Stimulated activated CD8-positive, alpha-beta memory T cell treated with anti-CD3 and anti-CD28 coated beads, Interleukin-4, amount 100 ng/mL, for 4 hours (primary cell): ENCODE data around the gene ADCY7.
"Not testable (repeated sequence)": the region's sequence is repeated elsewhere in the genome, so short reads cannot be mapped to it uniquely, and the experiment has no call there.

ENCODE experiments used
- DNase-seq, 2 donors: peaks; one replicate each; pipeline ENCODE4 v3.0.0-alpha.2; 2020; ENCODE audit warnings: low read depth in 2 of 2, low spot score in 1 of 2

Gene ADCY7

GRCh38 chr16:50332599-50332998, 66.2 kb downstream of the ADCY7 start:
- DNase-seq, result no peak

DNA sequence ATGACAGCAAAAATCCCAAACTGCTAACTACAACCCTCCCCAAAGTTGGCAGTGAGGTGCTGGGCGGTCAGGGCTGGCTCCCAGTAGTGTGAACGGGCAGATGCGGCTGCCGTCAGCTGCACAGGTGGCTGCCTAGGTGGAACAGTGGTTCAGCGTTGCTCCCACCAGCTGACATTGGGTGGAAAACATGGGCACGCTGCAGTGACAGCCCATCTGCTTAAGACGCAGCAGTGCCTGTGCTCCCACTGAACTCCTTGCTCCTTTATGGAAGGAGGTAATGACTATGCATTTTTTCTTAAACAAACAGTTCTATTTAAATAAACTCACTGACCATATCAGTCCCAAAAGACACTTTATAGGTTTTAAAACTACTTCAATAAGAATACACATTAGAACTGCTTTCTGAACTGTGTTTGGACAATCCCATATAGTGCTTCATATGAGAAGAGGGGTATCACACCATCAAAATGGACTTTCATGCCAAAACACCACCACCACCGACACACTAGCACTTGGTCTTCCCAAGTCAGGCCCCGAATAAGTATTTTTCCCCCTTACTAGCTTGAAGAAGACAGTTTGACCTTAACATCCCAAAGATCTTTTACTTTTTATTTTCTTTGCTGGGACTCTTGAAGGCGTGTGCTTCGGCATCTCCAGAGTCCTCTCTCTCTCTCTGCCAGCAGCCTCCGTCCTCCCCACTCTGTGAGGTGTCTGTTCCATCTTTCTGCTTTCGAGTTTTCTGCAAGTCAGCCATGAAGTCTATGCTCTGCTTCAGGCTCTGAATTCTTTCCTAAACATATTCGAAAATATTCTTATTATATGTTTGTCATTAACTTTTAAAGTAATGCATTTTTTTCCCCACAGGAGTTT, 68.0 kb downstream of the ADCY7 start:
- DNase-seq, result no peak

DNA sequence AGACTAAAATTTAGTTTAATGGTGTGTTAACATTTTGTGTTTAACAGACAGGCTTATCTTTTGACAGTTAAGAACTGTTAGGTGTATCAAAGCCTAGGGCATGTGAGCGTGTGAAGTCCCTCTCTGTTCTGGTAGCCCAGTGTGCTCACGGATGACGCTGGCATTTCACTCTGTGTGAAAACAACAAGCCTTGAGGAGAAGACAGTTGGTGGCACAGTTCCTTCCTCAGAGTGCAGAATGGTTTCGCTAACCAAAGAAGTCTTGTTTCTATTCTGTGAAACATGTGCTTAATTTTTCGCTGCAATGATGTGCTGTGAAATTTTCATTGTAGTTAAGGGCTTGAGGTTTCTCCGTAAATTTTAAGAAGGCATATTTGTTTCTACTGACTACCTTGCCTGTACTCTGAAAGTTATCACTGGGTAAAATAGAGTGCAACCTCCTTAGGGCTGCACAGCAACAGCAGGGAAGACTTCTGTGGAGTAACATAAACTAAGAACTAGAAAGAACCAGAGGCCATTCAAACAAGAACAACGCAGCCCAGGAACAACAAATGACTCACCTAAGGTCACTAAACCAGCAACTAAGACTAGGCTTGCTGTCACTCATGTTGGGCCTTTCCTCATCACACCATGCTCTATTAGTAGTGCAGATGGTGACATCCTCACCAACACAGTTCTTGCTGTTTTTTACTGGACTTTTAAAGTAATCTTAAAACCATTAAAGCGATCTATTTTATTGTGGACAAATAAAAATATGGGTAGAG, 69.0 kb downstream of the ADCY7 start:
- DNase-seq, result no peak

- DNase-seq, result no peak
Observed at GRCh38 chr16:50336884-50337283, 70.5 kb downstream of the ADCY7 start.

DNA sequence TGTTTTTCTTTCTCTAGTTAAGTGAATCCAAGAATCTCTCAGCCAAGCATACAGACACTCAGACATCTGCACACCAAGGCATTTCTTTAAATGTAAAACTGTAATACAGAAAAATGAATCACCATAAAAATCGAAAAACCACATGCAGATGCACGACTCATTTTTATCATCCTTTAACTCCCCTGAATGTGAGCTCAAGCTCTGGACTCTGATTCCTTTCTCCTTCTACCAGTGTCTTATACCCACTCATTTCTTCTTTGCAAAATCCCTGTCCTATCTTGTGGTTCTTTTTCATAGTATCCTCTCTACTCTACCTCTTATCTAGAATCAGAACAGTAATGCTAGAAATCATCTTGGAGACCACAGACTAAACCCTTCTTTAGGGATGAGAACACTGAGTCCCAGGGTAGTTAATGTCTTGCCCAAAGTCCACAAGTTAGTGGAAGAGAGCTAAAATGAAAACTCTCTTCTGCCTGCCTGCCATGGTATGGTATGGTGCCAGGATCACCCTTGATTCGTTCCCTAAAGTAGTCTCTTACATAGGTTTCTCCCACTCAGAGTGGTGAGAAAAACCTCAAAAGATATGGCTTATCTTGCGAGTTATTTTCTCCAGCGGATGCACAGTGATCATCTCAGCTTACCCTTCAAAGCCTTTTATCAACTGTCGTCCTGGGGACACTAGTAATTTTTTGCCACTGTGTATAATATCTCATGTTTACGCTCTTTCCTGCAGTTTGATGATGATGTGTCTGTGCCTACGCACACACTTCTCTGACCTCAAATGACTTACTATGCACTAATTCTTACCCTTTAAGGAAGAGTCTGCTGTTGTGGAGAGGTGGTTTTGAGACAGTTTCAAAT, 72.2 kb downstream of the ADCY7 start:
- no peak for DNase-seq

DNA sequence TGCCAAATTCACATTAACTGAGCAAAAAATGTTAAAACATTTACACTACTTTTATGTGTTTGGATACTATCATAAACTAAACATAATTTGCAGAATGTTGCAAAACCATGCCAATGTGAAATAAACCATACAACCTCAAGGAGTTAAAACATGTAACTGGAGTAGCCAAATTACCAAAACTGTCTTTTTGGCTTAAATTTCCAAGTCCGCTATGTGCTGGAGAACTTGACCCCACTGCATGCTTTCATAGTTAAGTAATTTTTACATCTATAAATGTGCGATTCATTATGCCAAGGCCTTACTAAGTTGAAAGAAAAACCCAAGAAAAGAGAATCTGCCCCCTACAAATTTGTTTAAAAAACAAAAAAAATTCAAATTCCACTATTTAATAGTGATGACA, 74.2 kb downstream of the ADCY7 start:
- no peak for DNase-seq

DNA sequence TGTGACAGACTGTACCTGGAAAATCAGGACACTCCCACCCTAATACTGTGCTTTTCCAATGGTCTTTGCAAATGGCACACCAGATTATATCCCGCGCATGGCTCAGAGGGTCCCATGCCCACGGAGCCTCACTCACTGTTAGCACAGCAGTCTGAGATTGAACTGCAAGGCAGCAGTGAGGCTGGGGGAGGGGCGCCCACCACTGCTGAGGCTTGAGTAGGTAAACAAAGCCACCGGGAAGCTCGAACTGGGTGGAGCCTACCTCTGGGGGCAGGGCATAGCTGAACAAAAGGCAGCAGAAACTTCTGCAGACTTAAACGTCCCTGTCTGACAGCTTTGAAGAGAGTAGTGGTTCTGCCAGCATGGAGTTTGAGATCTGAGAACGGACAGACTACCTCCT, 77.2 kb downstream of the ADCY7 start:
- DNase-seq, result not testable (repeated sequence)

DNA sequence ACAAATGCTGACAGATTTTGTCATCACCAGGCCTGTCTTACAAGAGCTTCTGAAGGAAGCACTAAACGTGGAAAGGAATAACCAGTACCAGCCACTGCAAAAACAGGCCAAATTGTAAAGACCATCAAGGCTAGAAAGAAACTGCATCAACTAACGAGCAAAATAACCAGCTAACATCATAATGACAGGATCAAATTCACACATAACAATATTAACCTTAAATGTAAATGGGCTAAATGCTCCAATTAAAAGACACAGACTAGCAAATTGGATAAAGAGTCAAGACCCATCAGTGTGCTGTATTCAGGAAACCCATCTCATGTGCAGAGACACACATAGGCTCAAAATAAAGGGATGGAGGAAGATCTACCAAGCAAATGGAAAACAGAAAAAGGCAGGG, 78.9 kb downstream of the ADCY7 start:
- not testable (repeated sequence) for DNase-seq

DNA sequence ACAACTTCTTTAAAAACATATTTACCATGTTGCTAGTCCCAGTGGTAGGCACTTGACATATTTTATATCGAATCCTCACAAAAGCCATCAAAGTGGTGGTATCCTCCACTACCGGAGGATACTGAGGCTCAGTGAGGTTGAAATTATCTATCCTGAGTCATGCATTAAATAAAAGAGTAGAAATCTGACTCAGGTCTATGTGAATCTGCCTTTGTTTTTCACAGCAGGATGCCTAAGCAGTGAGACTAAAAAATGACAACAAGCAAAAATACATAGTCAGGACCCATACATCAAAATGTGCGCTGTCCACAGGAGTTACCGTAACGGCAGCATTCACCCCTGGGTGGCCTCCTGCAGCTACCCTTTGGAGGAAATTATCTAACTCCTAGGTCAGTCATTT, 84.8 kb downstream of the ADCY7 start:
- no peak for DNase-seq

- no peak for DNase-seq
Observed at GRCh38 chr16:50351952-50352351, 85.6 kb downstream of the ADCY7 start.

- DNase-seq, result no peak
Observed at GRCh38 chr16:50354082-50354481, 87.7 kb downstream of the ADCY7 start.

DNA sequence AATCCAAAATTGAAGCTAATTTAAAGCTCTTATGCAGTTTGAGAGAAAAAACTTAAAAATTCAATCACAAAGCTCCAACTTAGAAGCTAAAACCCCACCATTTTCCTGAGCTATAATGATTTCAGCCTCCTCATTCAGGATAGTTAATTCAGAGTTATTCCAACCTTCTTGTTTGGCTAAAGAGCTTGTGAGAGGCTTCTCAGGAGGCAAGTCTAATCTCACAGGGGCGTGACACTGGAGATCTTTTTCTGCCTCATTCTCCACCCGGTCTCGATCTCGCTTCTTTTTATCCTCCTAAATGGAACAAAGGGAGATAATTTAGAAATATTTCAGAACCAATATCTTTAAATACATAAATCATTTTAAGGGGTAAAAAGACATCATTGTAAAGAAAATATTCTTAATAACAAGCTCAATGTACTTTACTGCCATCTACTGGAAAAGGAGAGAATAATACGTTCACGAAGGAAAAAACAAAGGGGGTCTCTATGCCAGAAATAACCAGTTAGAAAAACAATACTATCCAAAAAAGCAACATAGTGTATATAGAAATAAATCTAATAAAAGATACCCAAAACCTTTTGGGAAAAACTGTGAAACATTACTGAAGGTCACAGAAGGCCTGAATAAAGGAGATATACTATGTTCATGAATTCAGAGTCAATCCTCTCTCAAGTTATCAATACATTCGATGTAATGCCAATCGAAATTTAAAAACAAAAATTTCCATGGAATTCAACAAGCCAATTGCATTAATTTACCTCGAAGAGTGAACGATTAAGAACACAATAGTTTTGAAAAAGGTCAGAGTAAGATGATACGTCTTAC, 88.5 kb downstream of the ADCY7 start:
- no peak for DNase-seq

DNA sequence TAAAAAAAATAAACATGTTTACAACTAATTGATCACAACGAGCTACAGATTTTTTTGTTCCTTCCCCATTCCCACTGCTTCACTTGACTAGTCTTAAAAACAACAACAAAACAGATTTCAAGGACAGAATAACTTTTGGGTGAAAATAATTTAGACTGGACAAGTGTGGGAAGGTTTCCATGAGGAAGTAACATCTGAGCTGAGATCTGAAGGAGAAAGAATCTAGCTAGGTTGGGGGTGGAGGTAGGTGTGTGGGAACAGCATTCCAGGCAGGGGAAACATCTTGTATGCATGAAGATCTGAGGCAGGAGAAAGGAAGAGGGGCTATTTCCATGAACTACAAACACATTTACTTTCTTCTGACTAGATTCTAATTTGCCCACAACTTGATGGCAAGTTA, 93.3 kb downstream of the ADCY7 start:
- DNase-seq, result no peak

DNA sequence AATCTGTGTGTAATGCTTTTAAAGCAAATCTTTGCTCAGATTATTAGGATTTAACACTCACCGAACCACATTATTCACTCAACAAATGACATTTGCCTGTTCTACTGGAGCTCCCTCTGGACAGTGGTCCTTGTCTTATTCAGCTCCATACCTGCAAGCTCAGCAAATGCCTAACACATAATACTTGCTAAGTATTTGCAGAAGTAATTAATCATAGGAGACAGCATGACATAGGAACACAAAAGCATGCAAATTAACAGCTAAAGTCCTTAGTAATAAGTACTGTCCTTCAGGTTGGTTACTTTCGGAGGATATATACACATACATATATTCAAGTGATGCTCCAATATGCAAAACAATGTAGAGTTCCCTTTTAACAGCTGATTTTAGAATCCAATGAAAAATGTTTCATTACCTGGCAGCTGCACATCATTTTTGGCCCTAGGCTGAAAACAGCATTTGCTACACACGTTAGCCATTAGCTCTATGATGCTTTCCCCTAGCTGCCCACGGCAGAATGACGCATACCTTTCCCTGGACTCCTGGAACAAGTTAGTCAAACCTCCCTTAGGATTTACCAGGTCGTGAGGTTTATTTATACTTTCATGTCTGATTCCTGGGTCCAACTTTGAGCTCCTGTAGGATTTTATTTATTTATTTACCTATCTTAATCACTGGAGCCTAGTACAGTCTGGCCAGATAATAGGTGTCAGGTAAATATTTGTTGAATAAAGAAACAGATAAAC, 93.9 kb downstream of the ADCY7 start:
- no peak for DNase-seq

- no peak for DNase-seq
Observed at GRCh38 chr16:50360779-50361178, 94.4 kb downstream of the ADCY7 start.

- no peak for DNase-seq
Observed at GRCh38 chr16:50363656-50364055, 97.3 kb downstream of the ADCY7 start.

DNA sequence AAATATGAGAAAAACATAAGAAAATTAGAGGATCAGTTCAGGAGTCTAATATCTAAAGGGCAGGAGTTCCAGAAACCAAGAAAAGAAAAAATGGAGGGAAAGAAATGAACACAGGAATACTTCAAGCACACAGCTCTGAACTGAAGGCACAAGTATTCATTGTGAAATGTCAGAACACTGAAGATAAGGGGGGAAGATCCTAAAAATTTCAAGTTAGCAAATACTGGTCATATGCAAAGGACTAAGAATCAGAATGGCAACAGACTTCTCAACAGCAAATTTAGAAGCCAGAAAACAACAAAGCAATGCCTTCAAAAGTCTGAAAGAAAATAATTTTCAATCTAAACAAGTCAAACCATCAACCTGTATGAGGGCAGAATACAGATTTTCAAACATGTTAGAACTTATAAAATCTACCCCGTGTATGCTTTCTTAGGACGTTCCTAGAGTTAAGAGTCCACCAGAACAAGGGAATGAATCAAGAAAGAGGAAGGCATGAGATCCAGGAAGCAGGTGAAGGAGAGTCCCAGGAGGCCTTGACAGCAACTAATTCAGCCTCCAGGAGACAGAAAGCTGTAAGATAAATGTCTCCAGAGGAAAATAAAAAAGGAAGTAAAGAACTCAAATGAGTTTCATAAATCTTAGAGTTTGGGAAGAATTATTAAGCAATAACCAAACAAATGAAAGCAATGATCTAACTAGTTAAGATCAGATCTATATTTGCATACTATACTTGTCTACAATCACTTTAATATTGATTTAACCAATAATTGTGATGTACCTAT, 99.6 kb downstream of the ADCY7 start:
- no peak for DNase-seq
